Measurements from ENCODE around the gene GPC3. TPM values are rescaled to one million over a fixed set of nuclear protein-coding genes. Genes with fewer than 3 reads are reported as not detected.

GPC3 gene
- total RNA-seq, 1 experiment from 2014 or later, result 32.4 TPM

GRCh38 chrX:133533249-133533648 is 452.1 kb downstream of the GPC3 start (continued):
- TF ChIP-seq E2F1 (CRISPR knock-in tag; IDR thresholded peaks at IDR 0.05) (no peak), CBFB (CRISPR knock-in tag; IDR thresholded peaks at IDR 0.05; ENCODE audit: low read depth) (no peak)

- TF ChIP-seq MXD4 (CRISPR knock-in tag; IDR thresholded peaks at IDR 0.05; ENCODE audit: borderline replicate concordance), result no peak
- TF ChIP-seq ATF2 (CRISPR knock-in tag; IDR thresholded peaks at IDR 0.05; ENCODE audit: borderline replicate concordance, low read depth), result no peak
- no peak for TF ChIP-seq MLX (CRISPR knock-in tag; IDR thresholded peaks at IDR 0.05)
- no peak for TF ChIP-seq EMX1 (CRISPR knock-in tag; IDR thresholded peaks at IDR 0.05)
- no peak for TF ChIP-seq ZNF281 (CRISPR knock-in tag; IDR thresholded peaks at IDR 0.05)
- no peak for TF ChIP-seq SMAD4 (CRISPR knock-in tag; IDR thresholded peaks at IDR 0.05)
- TF ChIP-seq NR3C1 (CRISPR knock-in tag; conservative IDR thresholded peaks at IDR 0.05; ENCODE audit: low read depth), result no peak
- TF ChIP-seq ZSCAN18 (CRISPR knock-in tag; IDR thresholded peaks at IDR 0.05), result no peak
- TF ChIP-seq ARID4B (CRISPR knock-in tag; IDR thresholded peaks at IDR 0.05; ENCODE audit: borderline replicate concordance), result no peak
- no peak for TF ChIP-seq ZNF512 (CRISPR knock-in tag; IDR thresholded peaks at IDR 0.05; ENCODE audit: borderline replicate concordance)
- no peak for TF ChIP-seq IRF1 (CRISPR knock-in tag; IDR thresholded peaks at IDR 0.05)
- no peak for TF ChIP-seq ZNF121 (CRISPR knock-in tag; IDR thresholded peaks at IDR 0.05)
- ChIA-PET POLR2A (no interaction called here), CTCF (no interaction called here)
- no peaks in the 10 kb centered on the region for H3K9me3 Mint-ChIP-seq
- peaks cover 19% of the 10 kb centered on the region for H3K4me1 Mint-ChIP-seq
- no peak overlapping the region for H3K4me3 Mint-ChIP-seq
- H3K27me3 Mint-ChIP-seq (ENCODE audit: low read depth), result no peaks in the 10 kb centered on the region; the same call in 1 of the 2 replicates
- no peak for ATAC-seq
- DNase-seq (ENCODE audit: low spot score), result no peak
- 0 out of 2 replicates have a peak, but pooled peaks cover 3% of the 10 kb centered on the region for H3K36me3 Mint-ChIP-seq
- no peak overlapping the region for H3K27ac Mint-ChIP-seq
Observed at GRCh38 chrX:133530960-133531359, 454.4 kb downstream of the GPC3 start.
